Peyer's patch (tissue), 4 donors: ENCODE measurements around the gene KLHL13. TPM values are rescaled to one million over a fixed set of nuclear protein-coding genes. Genes with fewer than 3 reads are reported as not detected.
"Not testable (repeated sequence)": the region's sequence is repeated elsewhere in the genome, so short reads cannot be mapped to it uniquely, and the experiment has no call there.

Experiments used
- DNase-seq, 3 donors: peaks; one replicate each; pipeline ENCODE4 v3.0.0-alpha.2; 2017 to 2019
- H3K27ac ChIP-seq, 4 donors: fragments of 200-600 bp; sonication (generic); one replicate each; pipeline ENCODE4 v1.5.1; 2016 to 2019
- H3K27me3 ChIP-seq, 2 donors: fragments of 200-600 bp; sonication (generic); one replicate each; pipeline ENCODE4 v1.5.1; 2019
- H3K36me3 ChIP-seq, 3 donors: fragments of 200-600 bp; sonication (generic); one replicate each; pipeline ENCODE4 v1.5.1; 2016 to 2019
- H3K4me1 ChIP-seq, 4 donors: fragments of 200-600 bp; sonication (generic); one replicate each; pipeline ENCODE4 v1.5.1; 2016 to 2019
- H3K4me3 ChIP-seq, 4 donors: fragments of 200-600 bp; sonication (generic); 1 replicate in 3 of 4; 2 replicates in 1 of 4; pipeline ENCODE4 v1.5.1; 2016 to 2019; ENCODE audit warnings: mild to moderate bottlenecking in 1 of 4
- H3K9me3 ChIP-seq, 4 donors: fragments of 200-600 bp; sonication (generic); one replicate each; pipeline ENCODE4 v1.5.1; 2016 to 2019; ENCODE audit warnings: mild to moderate bottlenecking in 1 of 4
- POLR2A ChIP-seq, 2 donors: fragments of 450-650 bp; IDR thresholded peaks; one replicate each; pipeline ENCODE4 v1.5.1; 2017; ENCODE audit warnings: antibody characterized with exemption in 2 of 2, mild to moderate bottlenecking in 2 of 2, moderate library complexity in 2 of 2
- total RNA-seq, 4 donors: library from RNA; depleted of rRNA; stranded (reverse); fragments of >200 nt; gene quantifications; one replicate each; pipeline ENCODE4 v1.1.0, GENCODE V29; 2016
- TF ChIP-seq, protein P1 (sequence below), 6 experiments: fragments of 450-650 bp in 4 of 6; fragments of 200-600 bp in 2 of 6; sonication (generic) in 1 of 6; IDR thresholded peaks; one replicate each; pipeline ENCODE4 v1.5.1; 2017 to 2019; ENCODE audit warnings: antibody characterized with exemption in 6 of 6, mild to moderate bottlenecking in 3 of 6, moderate library complexity in 1 of 6

Gene KLHL13
- total RNA-seq, 4 donors from 2014 or later = 4.0 to 14.0 (median 8.1) TPM

- H3K9me3 ChIP-seq = no peaks in the 10 kb centered on the region
- H3K36me3 ChIP-seq = no peaks in the 10 kb centered on the region
- DNase-seq = no peak
- no peak overlapping the region for H3K4me3 ChIP-seq
- H3K27me3 ChIP-seq = no peaks in the 10 kb centered on the region
- TF ChIP-seq, protein P1, sequence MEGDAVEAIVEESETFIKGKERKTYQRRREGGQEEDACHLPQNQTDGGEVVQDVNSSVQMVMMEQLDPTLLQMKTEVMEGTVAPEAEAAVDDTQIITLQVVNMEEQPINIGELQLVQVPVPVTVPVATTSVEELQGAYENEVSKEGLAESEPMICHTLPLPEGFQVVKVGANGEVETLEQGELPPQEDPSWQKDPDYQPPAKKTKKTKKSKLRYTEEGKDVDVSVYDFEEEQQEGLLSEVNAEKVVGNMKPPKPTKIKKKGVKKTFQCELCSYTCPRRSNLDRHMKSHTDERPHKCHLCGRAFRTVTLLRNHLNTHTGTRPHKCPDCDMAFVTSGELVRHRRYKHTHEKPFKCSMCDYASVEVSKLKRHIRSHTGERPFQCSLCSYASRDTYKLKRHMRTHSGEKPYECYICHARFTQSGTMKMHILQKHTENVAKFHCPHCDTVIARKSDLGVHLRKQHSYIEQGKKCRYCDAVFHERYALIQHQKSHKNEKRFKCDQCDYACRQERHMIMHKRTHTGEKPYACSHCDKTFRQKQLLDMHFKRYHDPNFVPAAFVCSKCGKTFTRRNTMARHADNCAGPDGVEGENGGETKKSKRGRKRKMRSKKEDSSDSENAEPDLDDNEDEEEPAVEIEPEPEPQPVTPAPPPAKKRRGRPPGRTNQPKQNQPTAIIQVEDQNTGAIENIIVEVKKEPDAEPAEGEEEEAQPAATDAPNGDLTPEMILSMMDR (IDR thresholded peaks at IDR 0.05) = no peak
- no peak for TF ChIP-seq POLR2A (IDR thresholded peaks at IDR 0.05)
- no peaks in the 10 kb centered on the region for H3K4me1 ChIP-seq
- no peak overlapping the region for H3K27ac ChIP-seq
These were observed 36.1 kb upstream of the KLHL13 start for GRCh38 chrX:118152721-118153120.

DNA sequence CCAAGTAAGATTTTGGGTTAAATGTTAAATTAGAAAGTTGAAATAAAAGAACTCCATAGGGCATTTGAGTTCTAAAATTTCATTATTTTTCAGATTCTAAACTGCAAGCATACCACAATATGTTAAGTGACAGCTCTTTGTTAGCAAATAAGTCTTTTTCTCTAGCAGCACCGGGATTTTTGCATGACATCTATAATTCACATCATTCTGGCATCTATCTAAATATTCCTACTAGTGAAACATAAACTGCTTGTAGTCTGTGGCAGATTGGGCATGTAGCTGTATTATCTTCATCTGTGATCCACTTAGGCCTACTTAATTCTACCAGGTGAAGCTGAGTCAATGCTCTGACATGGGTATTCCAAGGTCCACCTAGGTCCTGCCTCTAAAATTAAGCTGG lies 32.1 kb upstream of the KLHL13 start:
- no peak for DNase-seq
- Histone ChIP-seq H3K9me3 (no peaks in the 10 kb centered on the region), H3K4me1 (no peaks in the 10 kb centered on the region), H3K36me3 (no peaks in the 10 kb centered on the region), H3K27ac (no peak overlapping the region), H3K4me3 (no peak overlapping the region), H3K27me3 (no peaks in the 10 kb centered on the region)
- TF ChIP-seq POLR2A (IDR thresholded peaks at IDR 0.05) = no peak
- TF ChIP-seq, protein P1 (IDR thresholded peaks at IDR 0.05) = no peak

DNA sequence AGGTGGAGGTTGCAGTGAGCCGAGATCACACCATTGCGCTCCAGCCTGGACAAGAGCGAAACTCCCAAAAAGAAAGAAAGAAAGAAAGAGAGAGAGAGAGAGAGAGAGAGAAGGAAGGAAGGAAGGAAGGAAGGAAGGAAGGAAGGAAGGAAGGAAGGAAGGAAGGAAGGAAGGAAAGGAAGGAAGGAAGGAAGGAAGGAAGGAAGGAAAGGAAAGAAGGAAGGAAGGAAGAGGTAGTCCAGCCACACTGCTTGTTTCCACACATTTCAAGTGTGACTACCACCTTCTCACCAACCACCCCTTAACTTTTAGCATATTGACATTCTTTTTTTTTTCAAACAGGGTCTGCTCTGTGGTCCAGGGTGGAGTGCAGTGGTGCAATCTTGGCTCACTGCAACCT lies 31.2 kb upstream of the KLHL13 start:
- not testable (repeated sequence) for H3K4me3 ChIP-seq, H3K36me3 ChIP-seq, H3K27me3 ChIP-seq, H3K4me1 ChIP-seq, DNase-seq, H3K9me3 ChIP-seq, H3K27ac ChIP-seq

GRCh38 chrX:118143578-118143977 lies 27.0 kb upstream of the KLHL13 start:
- no peaks in the 10 kb centered on the region for H3K27me3 ChIP-seq
- H3K27ac ChIP-seq = no peak overlapping the region
- no peaks in the 10 kb centered on the region for H3K36me3 ChIP-seq
- H3K9me3 ChIP-seq = no peaks in the 10 kb centered on the region
- TF ChIP-seq, protein P1 (IDR thresholded peaks at IDR 0.05) = no peak
- no peak for TF ChIP-seq POLR2A (IDR thresholded peaks at IDR 0.05)
- DNase-seq = no peak
- no peak overlapping the region for H3K4me3 ChIP-seq
- H3K4me1 ChIP-seq = no peaks in the 10 kb centered on the region

GRCh38 chrX:118131336-118131735 lies 14.7 kb upstream of the KLHL13 start:
- Histone ChIP-seq H3K27me3 (no peaks in the 10 kb centered on the region), H3K27ac (no peak overlapping the region), H3K4me3 (no peak overlapping the region), H3K36me3 (no peaks in the 10 kb centered on the region), H3K9me3 (no peaks in the 10 kb centered on the region), H3K4me1 (no peaks in the 10 kb centered on the region)
- DNase-seq = no peak
- TF ChIP-seq, protein P1 (IDR thresholded peaks at IDR 0.05) = no peak

GRCh38 chrX:118129681-118130080 lies 13.1 kb upstream of the KLHL13 start:
- H3K27ac ChIP-seq = no peak overlapping the region
- DNase-seq = no peak
- H3K4me3 ChIP-seq = no peak overlapping the region

More at GRCh38 chrX:118129681-118130080, 13.1 kb upstream of the KLHL13 start:
- TF ChIP-seq POLR2A (IDR thresholded peaks at IDR 0.05) = no peak
- TF ChIP-seq, protein P1 (IDR thresholded peaks at IDR 0.05) = no peak
- Histone ChIP-seq H3K9me3 (no peaks in the 10 kb centered on the region), H3K36me3 (no peaks in the 10 kb centered on the region), H3K4me1 (no peaks in the 10 kb centered on the region), H3K27me3 (no peaks in the 10 kb centered on the region)
